Neural progenitor cell (in vitro differentiated cells): ENCODE measurements around the gene FGD3. TPM values are rescaled to one million over a fixed set of nuclear protein-coding genes. Genes with fewer than 3 reads are reported as not detected.

Source experiments
- DNase-seq: peaks from one replicate; pipeline ENCODE4 v3.0.0-alpha.2; 2016; ENCODE audit warnings: low spot score
- H2AFZ ChIP-seq: fragments of 200-600 bp; sonication (generic); replicated peaks from 2 replicates; pipeline ENCODE4 v1.6.1; 2016; ENCODE audit warnings: antibody characterized with exemption
- H3F3A ChIP-seq: fragments of 200-600 bp; sonication (generic); 2 replicates; pipeline ENCODE4 v1.6.1; 2016; ENCODE audit warnings: antibody characterized with exemption, low read depth
- H3K27ac ChIP-seq: fragments of 200-600 bp; sonication (generic); 2 replicates; pipeline ENCODE4 v1.5.1; 2016; ENCODE audit warnings: mild to moderate bottlenecking
- H3K27me3 ChIP-seq: fragments of 200-600 bp; sonication (generic); 2 replicates; pipeline ENCODE4 v1.6.1; 2016; ENCODE audit warnings: mild to moderate bottlenecking, moderate library complexity
- H3K36me3 ChIP-seq: fragments of 200-600 bp; sonication (generic); 2 replicates; pipeline ENCODE4 v1.5.1; 2016
- H3K4me1 ChIP-seq: fragments of 200-600 bp; sonication (generic); 2 replicates; pipeline ENCODE4 v1.6.1; 2016; ENCODE audit warnings: mixed run types
- H3K4me2 ChIP-seq: fragments of 200-600 bp; sonication (generic); 2 replicates; pipeline ENCODE4 v1.6.1; 2016
- H3K4me3 ChIP-seq: fragments of 200-600 bp; sonication (generic); 2 replicates; pipeline ENCODE4 v1.5.1; 2016
- H3K79me2 ChIP-seq: fragments of 200-600 bp; sonication (generic); 2 replicates; pipeline ENCODE4 v1.6.1; 2016; ENCODE audit warnings: low read depth
- H3K9ac ChIP-seq: fragments of 200-600 bp; sonication (generic); 2 replicates; pipeline ENCODE4 v1.6.1; 2016
- H3K9me3 ChIP-seq: fragments of 200-600 bp; sonication (generic); 2 replicates; pipeline ENCODE4 v1.5.1; 2016; ENCODE audit warnings: low read depth
- H4K20me1 ChIP-seq: fragments of 200-600 bp; sonication (generic); 2 replicates; pipeline ENCODE4 v1.6.1; 2016; ENCODE audit warnings: low read depth
- H3K27ac Mint-ChIP-seq: 3 replicates; pipeline ENCODE4 v1.8.0; 2021; ENCODE audit warnings: mixed read lengths
- H3K27me3 Mint-ChIP-seq: 2 replicates; pipeline ENCODE4 v1.8.0; 2022; ENCODE audit warnings: low read depth, mild to moderate bottlenecking, inconsistent platforms, moderate library complexity, mixed read lengths; ENCODE audit not compliant: insufficient read depth
- H3K36me3 Mint-ChIP-seq: 3 replicates; pipeline ENCODE4 v1.8.0; 2021; ENCODE audit warnings: mixed read lengths
- H3K4me1 Mint-ChIP-seq: 3 replicates; pipeline ENCODE4 v1.8.0; 2021; ENCODE audit warnings: mixed read lengths
- H3K4me3 Mint-ChIP-seq: 3 replicates; pipeline ENCODE4 v1.8.0; 2021; ENCODE audit warnings: mild to moderate bottlenecking, moderate library complexity, mixed read lengths
- H3K9me3 Mint-ChIP-seq: 3 replicates; pipeline ENCODE4 v1.8.0; 2020; ENCODE audit warnings: mixed read lengths
- EZH2 ChIP-seq: fragments of 200-600 bp; sonication (generic); IDR thresholded peaks from 2 replicates; pipeline ENCODE4 v1.6.1; 2017; ENCODE audit warnings: antibody characterized with exemption, mild to moderate bottlenecking, moderate library complexity
- EZH2phosphoT487 ChIP-seq: fragments of 200-600 bp; sonication (generic); IDR thresholded peaks from 2 replicates; pipeline ENCODE4 v1.6.1; 2017; ENCODE audit warnings: antibody characterized with exemption
- total RNA-seq: library from RNA; depleted of rRNA; stranded (reverse); fragments of >200 nt; gene quantifications from 2 replicates; pipeline ENCODE4 v1.2.3, GENCODE V29; 2015; ENCODE audit warnings: low replicate concordance
- TF ChIP-seq, protein P1 (sequence below): fragments of 200-600 bp; sonication (generic); IDR thresholded peaks from 2 replicates; pipeline ENCODE4 v1.5.1; 2017; ENCODE audit warnings: antibody characterized with exemption, mild to moderate bottlenecking

The FGD3 gene
- total RNA-seq, 1 donor from 2014 or later: 0.56 TPM

DNA sequence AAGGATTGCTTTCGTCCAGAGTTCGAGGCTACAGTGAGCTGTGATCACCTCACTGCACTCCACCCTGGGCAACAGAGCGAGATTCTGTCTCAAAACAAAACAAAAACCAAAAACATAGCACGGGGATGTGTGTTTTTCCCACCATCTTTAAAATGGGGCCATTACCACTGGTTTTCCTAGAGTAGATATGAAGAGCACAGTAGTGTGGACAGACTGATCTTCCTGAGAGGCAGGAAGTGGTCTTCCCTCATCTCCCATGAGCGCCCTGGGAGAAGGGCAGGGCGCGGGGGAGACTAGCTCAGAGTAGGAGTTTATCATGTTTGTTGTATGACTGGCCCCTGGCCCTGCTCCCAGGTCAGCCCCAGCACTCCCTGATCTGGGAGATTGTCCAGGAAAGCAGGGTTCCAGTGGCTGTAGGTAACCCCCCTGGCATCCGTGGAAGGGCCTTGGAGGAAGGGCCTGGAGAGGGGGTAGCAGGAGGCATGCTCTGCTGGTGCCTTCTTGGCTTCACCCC lies 113.5 kb downstream of the FGD3 start:
- peaks cover 8% of the 10 kb centered on the region for H3F3A ChIP-seq

GRCh38 chr9:93061260-93061751 lies 114.0 kb downstream of the FGD3 start:
- Mint-ChIP-seq H3K27ac (no peak overlapping the region), H3K4me1 (peaks cover 21% of the 10 kb centered on the region)
- H3K79me2 ChIP-seq: no peaks in the 10 kb centered on the region

More for the DNA sequence above, 113.5 kb downstream of the FGD3 start:
- no peak overlapping the region for H3K4me3 Mint-ChIP-seq
- Histone ChIP-seq H3K9me3 (no peaks in the 10 kb centered on the region), H3K27ac (no peak overlapping the region), H3K4me1 (peaks cover 13% of the 10 kb centered on the region), H3K4me3 (no peak overlapping the region), H4K20me1 (peaks cover 8% of the 10 kb centered on the region), H2AFZ (no peak overlapping the region), H3K27me3 (peaks cover 26% of the 10 kb centered on the region), H3K9ac (no peak overlapping the region), H3K79me2 (no peaks in the 10 kb centered on the region), H3K4me2 (no peak overlapping the region), H3K36me3 (no peaks in the 10 kb centered on the region)
- no peaks in the 10 kb centered on the region for H3K36me3 Mint-ChIP-seq
- H3K4me1 Mint-ChIP-seq: peaks cover 21% of the 10 kb centered on the region
- H3K9me3 Mint-ChIP-seq: no peaks in the 10 kb centered on the region
- TF ChIP-seq EZH2: no peak
- TF ChIP-seq, protein P1, sequence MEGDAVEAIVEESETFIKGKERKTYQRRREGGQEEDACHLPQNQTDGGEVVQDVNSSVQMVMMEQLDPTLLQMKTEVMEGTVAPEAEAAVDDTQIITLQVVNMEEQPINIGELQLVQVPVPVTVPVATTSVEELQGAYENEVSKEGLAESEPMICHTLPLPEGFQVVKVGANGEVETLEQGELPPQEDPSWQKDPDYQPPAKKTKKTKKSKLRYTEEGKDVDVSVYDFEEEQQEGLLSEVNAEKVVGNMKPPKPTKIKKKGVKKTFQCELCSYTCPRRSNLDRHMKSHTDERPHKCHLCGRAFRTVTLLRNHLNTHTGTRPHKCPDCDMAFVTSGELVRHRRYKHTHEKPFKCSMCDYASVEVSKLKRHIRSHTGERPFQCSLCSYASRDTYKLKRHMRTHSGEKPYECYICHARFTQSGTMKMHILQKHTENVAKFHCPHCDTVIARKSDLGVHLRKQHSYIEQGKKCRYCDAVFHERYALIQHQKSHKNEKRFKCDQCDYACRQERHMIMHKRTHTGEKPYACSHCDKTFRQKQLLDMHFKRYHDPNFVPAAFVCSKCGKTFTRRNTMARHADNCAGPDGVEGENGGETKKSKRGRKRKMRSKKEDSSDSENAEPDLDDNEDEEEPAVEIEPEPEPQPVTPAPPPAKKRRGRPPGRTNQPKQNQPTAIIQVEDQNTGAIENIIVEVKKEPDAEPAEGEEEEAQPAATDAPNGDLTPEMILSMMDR: no peak
- TF ChIP-seq EZH2phosphoT487: no peak
- H3K27me3 Mint-ChIP-seq: peaks cover 16% of the 10 kb centered on the region
- DNase-seq: no peak
- H3K27ac Mint-ChIP-seq: no peak overlapping the region

GRCh38 chr9:93061791-93062763 lies 114.8 kb downstream of the FGD3 start:
- H3K27me3 ChIP-seq: peaks cover 26% of the 10 kb centered on the region
- no peak overlapping the region for H2AFZ ChIP-seq
- H3K4me1 ChIP-seq: peaks cover 13% of the 10 kb centered on the region
- H3K36me3 ChIP-seq: no peaks in the 10 kb centered on the region
- Mint-ChIP-seq H3K4me1 (peaks cover 21% of the 10 kb centered on the region), H3K9me3 (no peaks in the 10 kb centered on the region), H3K36me3 (no peaks in the 10 kb centered on the region), H3K27ac (no peak overlapping the region), H3K4me3 (no peak overlapping the region), H3K27me3 (peaks cover 15% of the 10 kb centered on the region)
- TF ChIP-seq, protein P1: no peak
- TF ChIP-seq EZH2 (no peak), EZH2phosphoT487 (no peak)
- H3K9ac ChIP-seq: no peak overlapping the region
- H3K27ac ChIP-seq: no peak overlapping the region
- H3F3A ChIP-seq: peaks cover 8% of the 10 kb centered on the region
- no peaks in the 10 kb centered on the region for H3K9me3 ChIP-seq
- peak overlapping the region; percentile 4 for H3K4me2 ChIP-seq
- peak; percentile 58 for DNase-seq
- peaks cover 8% of the 10 kb centered on the region for H4K20me1 ChIP-seq
- no peak overlapping the region for H3K4me3 ChIP-seq
- H3K79me2 ChIP-seq: no peaks in the 10 kb centered on the region

More at GRCh38 chr9:93061260-93061751, 114.0 kb downstream of the FGD3 start:
- Histone ChIP-seq H3K36me3 (no peaks in the 10 kb centered on the region), H3F3A (peaks cover 8% of the 10 kb centered on the region), H3K4me2 (no peak overlapping the region), H3K9ac (no peak overlapping the region), H3K4me1 (peaks cover 13% of the 10 kb centered on the region), H4K20me1 (peaks cover 8% of the 10 kb centered on the region), H3K27me3 (peaks cover 26% of the 10 kb centered on the region), H2AFZ (no peak overlapping the region), H3K27ac (no peak overlapping the region), H3K9me3 (no peaks in the 10 kb centered on the region), H3K4me3 (no peak overlapping the region)
- Mint-ChIP-seq H3K36me3 (no peaks in the 10 kb centered on the region), H3K27me3 (peaks cover 16% of the 10 kb centered on the region), H3K4me3 (no peak overlapping the region), H3K9me3 (no peaks in the 10 kb centered on the region)
- no peak for DNase-seq
- TF ChIP-seq, protein P1: no peak
- TF ChIP-seq EZH2 (no peak), EZH2phosphoT487 (no peak)
